ENCODE results near the gene HEY2. TPM values are rescaled to one million over a fixed set of nuclear protein-coding genes. Genes with fewer than 3 reads are reported as not detected.

HEY2 gene
- total RNA-seq, 1 experiment from 2014 or later: 6.6 TPM

DNA sequence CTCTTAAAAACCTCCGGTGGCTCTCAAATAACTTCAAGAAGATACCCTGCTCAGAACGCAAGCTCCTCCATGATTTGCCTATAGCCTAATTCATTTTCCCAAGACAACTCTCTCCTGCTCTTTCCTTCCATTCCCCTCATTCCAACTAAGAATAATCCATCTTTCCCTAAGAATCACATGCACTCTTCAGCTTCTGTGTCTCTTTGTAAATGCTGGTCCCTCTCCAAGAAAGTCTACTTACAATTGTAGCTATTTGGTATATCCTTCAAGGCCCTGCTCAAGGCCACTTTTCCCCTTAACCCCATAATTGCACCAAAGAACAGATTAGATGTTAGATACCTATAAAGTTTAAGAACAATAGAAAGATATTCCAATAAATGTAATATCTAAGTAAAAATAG is 7.4 kb upstream of the HEY2 start:
- no peak overlapping the region for H3K4ac ChIP-seq (ENCODE audit: low read depth, low read length)
- Mint-ChIP-seq H3K27me3 (ENCODE audit: low read depth) (peaks cover 3% of the 10 kb centered on the region), H3K36me3 (ENCODE audit: insufficient read depth in 1 of 3, low read depth in 3 of 3) (no peaks in the 10 kb centered on the region), H3K27ac (no peak overlapping the region), H3K9me3 (no peaks in the 10 kb centered on the region; a peak in 1 of 5 replicates), H3K4me1 (peaks cover 40 to 43% of the 10 kb centered on the region in 2 experiments), H3K4me3 (no peak overlapping the region)
- no peak overlapping the region for H2AFZ ChIP-seq (ENCODE audit: low read length)
- peaks cover 7% of the 10 kb centered on the region for H3K23me2 ChIP-seq (ENCODE audit: insufficient read length, low read depth, low read length, poor library complexity, severe bottlenecking)
- H2AK5ac ChIP-seq (ENCODE audit: insufficient read length, low read length): no peak overlapping the region
- no peaks in the 10 kb centered on the region for H4K20me1 ChIP-seq (ENCODE audit: control insufficient read depth, insufficient read depth, insufficient read length)
- H2BK20ac ChIP-seq (ENCODE audit: low read depth, low read length, poor library complexity, severe bottlenecking): no peak overlapping the region
- no peaks in the 10 kb centered on the region for H3K79me1 ChIP-seq (ENCODE audit: insufficient read depth, low read depth, low read length, poor library complexity, severe bottlenecking)
- H2BK12ac ChIP-seq (ENCODE audit: insufficient read length, low read depth, low read length): no peak overlapping the region
- no peaks in the 10 kb centered on the region for H3K9me3 ChIP-seq (ENCODE audit: control insufficient read depth, low read depth, low read length)
- no peak overlapping the region for H3K27ac ChIP-seq (ENCODE audit: insufficient read length, low read depth, low read length)
- no peak overlapping the region for H4K8ac ChIP-seq (replicated peaks; ENCODE audit: insufficient read length, low read depth, low read length)
- WGBS (ENCODE audit: extremely low coverage, insufficient read length, low lambda C conversion rate): no CpG with 5 or more reads among the region's 2 CpGs
- no peak overlapping the region for H3K4me2 ChIP-seq (ENCODE audit: insufficient read depth, insufficient read length, low read length)
- no peak overlapping the region for H3T11ph ChIP-seq (ENCODE audit: low read length)
- H3K18ac ChIP-seq (ENCODE audit: insufficient read length, low read depth, low read length): no peak overlapping the region
- H4K91ac ChIP-seq (ENCODE audit: insufficient read length, low read depth, low read length): no peak overlapping the region
- H3K14ac ChIP-seq (ENCODE audit: insufficient read depth, low read length): no peak overlapping the region
- H3K9ac ChIP-seq (ENCODE audit: extremely low read depth, insufficient read length, low read length): no peak overlapping the region
- no peak overlapping the region for H3K23ac ChIP-seq (ENCODE audit: insufficient read length, low read depth, low read length)
- H3K4me1 ChIP-seq (ENCODE audit: insufficient read depth, low read length): peaks cover 4% of the 10 kb centered on the region; the same call in 1 of the 2 replicates
- TF ChIP-seq, protein P1, sequence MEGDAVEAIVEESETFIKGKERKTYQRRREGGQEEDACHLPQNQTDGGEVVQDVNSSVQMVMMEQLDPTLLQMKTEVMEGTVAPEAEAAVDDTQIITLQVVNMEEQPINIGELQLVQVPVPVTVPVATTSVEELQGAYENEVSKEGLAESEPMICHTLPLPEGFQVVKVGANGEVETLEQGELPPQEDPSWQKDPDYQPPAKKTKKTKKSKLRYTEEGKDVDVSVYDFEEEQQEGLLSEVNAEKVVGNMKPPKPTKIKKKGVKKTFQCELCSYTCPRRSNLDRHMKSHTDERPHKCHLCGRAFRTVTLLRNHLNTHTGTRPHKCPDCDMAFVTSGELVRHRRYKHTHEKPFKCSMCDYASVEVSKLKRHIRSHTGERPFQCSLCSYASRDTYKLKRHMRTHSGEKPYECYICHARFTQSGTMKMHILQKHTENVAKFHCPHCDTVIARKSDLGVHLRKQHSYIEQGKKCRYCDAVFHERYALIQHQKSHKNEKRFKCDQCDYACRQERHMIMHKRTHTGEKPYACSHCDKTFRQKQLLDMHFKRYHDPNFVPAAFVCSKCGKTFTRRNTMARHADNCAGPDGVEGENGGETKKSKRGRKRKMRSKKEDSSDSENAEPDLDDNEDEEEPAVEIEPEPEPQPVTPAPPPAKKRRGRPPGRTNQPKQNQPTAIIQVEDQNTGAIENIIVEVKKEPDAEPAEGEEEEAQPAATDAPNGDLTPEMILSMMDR (conservative IDR thresholded peaks at IDR 0.05): no peak
- no peaks in the 10 kb centered on the region for H3K27me3 ChIP-seq (ENCODE audit: insufficient read depth, low read length)
- no peak overlapping the region for H2BK15ac ChIP-seq (ENCODE audit: low read depth, low read length)
- H2BK5ac ChIP-seq (ENCODE audit: insufficient read length, low read length): no peak overlapping the region
- no peak for DNase-seq
- H3K79me2 ChIP-seq (ENCODE audit: insufficient read depth, low read length): no peaks in the 10 kb centered on the region
- no peak overlapping the region for H3K56ac ChIP-seq (ENCODE audit: insufficient read length, low read depth, low read length)
- H2BK120ac ChIP-seq (ENCODE audit: low read depth, low read length, poor library complexity, severe bottlenecking): no peak overlapping the region
- H4K5ac ChIP-seq (ENCODE audit: insufficient read length, low read depth, low read length): no peak overlapping the region

Data from H9 (cell line).